H9 (cell line): ENCODE results near the gene GHRHR. TPM values are rescaled to one million over a fixed set of nuclear protein-coding genes. Genes with fewer than 3 reads are reported as not detected.

ENCODE experiments used
- DNase-seq: peaks from one replicate; pipeline ENCODE4 v3.0.0-alpha.2; 2017
- H2AFZ ChIP-seq: one replicate; pipeline ENCODE4 v1.6.1; 2013; ENCODE audit warnings: mild to moderate bottlenecking, low read length, control low read depth, moderate library complexity
- H2AK5ac ChIP-seq: 2 replicates; pipeline ENCODE4 v1.6.1; 2013; ENCODE audit warnings: low read length, control low read depth, mixed read lengths; ENCODE audit not compliant: insufficient read length
- H2BK120ac ChIP-seq: one replicate; pipeline ENCODE4 v1.6.1; 2013; ENCODE audit warnings: low read depth, mild to moderate bottlenecking, low read length, control low read depth, inconsistent platforms; ENCODE audit not compliant: poor library complexity, severe bottlenecking
- H2BK12ac ChIP-seq: 2 replicates; pipeline ENCODE4 v1.6.1; 2013; ENCODE audit warnings: low read length, control low read depth, mixed read lengths, low read depth; ENCODE audit not compliant: insufficient read length
- H2BK15ac ChIP-seq: 2 replicates; pipeline ENCODE4 v1.6.1; 2013; ENCODE audit warnings: low read depth, low read length, control low read depth
- H2BK20ac ChIP-seq: one replicate; pipeline ENCODE4 v1.6.1; 2013; ENCODE audit warnings: low read depth, mild to moderate bottlenecking, low read length, control low read depth, inconsistent platforms; ENCODE audit not compliant: poor library complexity, severe bottlenecking
- H2BK5ac ChIP-seq: 2 replicates; pipeline ENCODE4 v1.6.1; 2013; ENCODE audit warnings: low read length, control low read depth, mixed read lengths; ENCODE audit not compliant: insufficient read length
- H3K14ac ChIP-seq: 2 replicates; pipeline ENCODE4 v1.6.1; 2013; ENCODE audit warnings: low read length, control low read depth; ENCODE audit not compliant: insufficient read depth
- H3K18ac ChIP-seq: 2 replicates; pipeline ENCODE4 v1.6.1; 2013; ENCODE audit warnings: low read depth, mild to moderate bottlenecking, mixed read lengths, low read length, control low read depth; ENCODE audit not compliant: insufficient read length
- H3K23ac ChIP-seq: 2 replicates; pipeline ENCODE4 v1.6.1; 2013; ENCODE audit warnings: low read length, control low read depth, mixed read lengths, low read depth; ENCODE audit not compliant: insufficient read length
- H3K23me2 ChIP-seq: 2 replicates; pipeline ENCODE4 v1.6.1; 2013; ENCODE audit warnings: low read depth, mild to moderate bottlenecking, mixed read lengths, low read length, control low read depth; ENCODE audit not compliant: insufficient read length, poor library complexity, severe bottlenecking
- H3K27ac ChIP-seq: 2 replicates; pipeline ENCODE4 v1.5.1; 2013; ENCODE audit warnings: low read length, control low read depth, mixed read lengths, low read depth; ENCODE audit not compliant: insufficient read length
- H3K27me3 ChIP-seq: 2 replicates; pipeline ENCODE4 v1.6.1; 2013; ENCODE audit warnings: low read length, control low read depth, inconsistent platforms; ENCODE audit not compliant: insufficient read depth
- H3K4ac ChIP-seq: 2 replicates; pipeline ENCODE4 v1.6.1; 2013; ENCODE audit warnings: low read depth, mild to moderate bottlenecking, control low read depth, inconsistent platforms, low read length, moderate library complexity
- H3K4me1 ChIP-seq: 2 replicates; pipeline ENCODE4 v1.6.1; 2013; ENCODE audit warnings: low read length, control low read depth, inconsistent platforms; ENCODE audit not compliant: insufficient read depth
- H3K4me2 ChIP-seq: 2 replicates; pipeline ENCODE4 v1.6.1; 2013; ENCODE audit warnings: low read length, control low read depth, mixed read lengths; ENCODE audit not compliant: insufficient read length, insufficient read depth
- H3K56ac ChIP-seq: 2 replicates; pipeline ENCODE4 v1.6.1; 2013; ENCODE audit warnings: low read depth, mild to moderate bottlenecking, mixed read lengths, low read length, control low read depth; ENCODE audit not compliant: insufficient read length
- H3K79me1 ChIP-seq: 2 replicates; pipeline ENCODE4 v1.6.1; 2013; ENCODE audit warnings: low read depth, mild to moderate bottlenecking, moderate library complexity, low read length, control low read depth, inconsistent platforms; ENCODE audit not compliant: insufficient read depth, poor library complexity, severe bottlenecking
- H3K79me2 ChIP-seq: 2 replicates; pipeline ENCODE4 v1.6.1; 2013; ENCODE audit warnings: low read length, control low read depth, inconsistent platforms; ENCODE audit not compliant: insufficient read depth
- H3K9ac ChIP-seq: 2 replicates; pipeline ENCODE4 v1.6.1; 2013; ENCODE audit warnings: low read length, control low read depth, mixed read lengths; ENCODE audit not compliant: insufficient read length; ENCODE audit errors: extremely low read depth
- H3K9me3 ChIP-seq: one replicate; pipeline ENCODE4 v1.6.1; 2013; ENCODE audit warnings: low read depth, low read length, inconsistent platforms; ENCODE audit not compliant: control insufficient read depth
- H3T11ph ChIP-seq: one replicate; pipeline ENCODE4 v1.6.1; 2013; ENCODE audit warnings: mild to moderate bottlenecking, low read length, control low read depth, inconsistent platforms
- H4K20me1 ChIP-seq: one replicate; pipeline ENCODE4 v1.6.1; 2013; ENCODE audit not compliant: control insufficient read depth, insufficient read length, insufficient read depth
- H4K5ac ChIP-seq: 2 replicates; pipeline ENCODE4 v1.6.1; 2013; ENCODE audit warnings: low read depth, mild to moderate bottlenecking, mixed read lengths, low read length, control low read depth; ENCODE audit not compliant: insufficient read length
- H4K8ac ChIP-seq: replicated peaks from 2 replicates; pipeline ENCODE4 v1.6.1; 2013; ENCODE audit warnings: low read length, control low read depth, mixed read lengths, low read depth; ENCODE audit not compliant: insufficient read length
- H4K91ac ChIP-seq: 2 replicates; pipeline ENCODE4 v1.6.1; 2013; ENCODE audit warnings: low read depth, mild to moderate bottlenecking, moderate library complexity, mixed read lengths, low read length, control low read depth; ENCODE audit not compliant: insufficient read length
- H3K27ac Mint-ChIP-seq, 3 experiments: 2 replicates in 2 of 3; 3 replicates in 1 of 3; pipeline ENCODE4 v1.8.0; 2020 to 2021; ENCODE audit warnings: mixed read lengths in 3 of 3, mild to moderate bottlenecking in 1 of 3, moderate library complexity in 1 of 3
- H3K27me3 Mint-ChIP-seq: 2 replicates; pipeline ENCODE4 v1.8.0; 2021; ENCODE audit warnings: low read depth, mild to moderate bottlenecking, moderate library complexity, mixed read lengths
- H3K36me3 Mint-ChIP-seq, 3 experiments: 2 replicates in 2 of 3; 3 replicates in 1 of 3; pipeline ENCODE4 v1.8.0; 2020 to 2021; ENCODE audit warnings: low read depth in 3 of 3, mixed read lengths in 3 of 3; ENCODE audit not compliant: insufficient read depth in 1 of 3
- H3K4me1 Mint-ChIP-seq, 2 experiments: 2 replicates each; pipeline ENCODE4 v1.8.0; 2020; ENCODE audit warnings: mixed read lengths in 2 of 2
- H3K4me3 Mint-ChIP-seq, 2 experiments: 2 replicates in 1 of 2; 3 replicates in 1 of 2; pipeline ENCODE4 v1.8.0; 2020 to 2021; ENCODE audit warnings: mild to moderate bottlenecking in 2 of 2, mixed read lengths in 2 of 2, moderate library complexity in 1 of 2
- H3K9me3 Mint-ChIP-seq, 2 experiments: 2 replicates in 1 of 2; 3 replicates in 1 of 2; pipeline ENCODE4 v1.8.0; 2020; ENCODE audit warnings: mild to moderate bottlenecking in 2 of 2, mixed read lengths in 2 of 2, moderate library complexity in 1 of 2
- CTCF ChIP-seq: fragments of 200-600 bp; sonication (generic); conservative IDR thresholded peaks from 3 replicates; pipeline ENCODE4 v1.8.0; 2021; ENCODE audit warnings: antibody characterized with exemption, mild to moderate bottlenecking
- WGBS: extraction: QIAGEN DNeasy Blood & Tissue Kit; methylation state at CpG from one replicate; pipeline ENCODE4 v1.1.7; 2013; ENCODE audit warnings: missing lambda C conversion rate, low lambda C conversion rate, mixed read lengths; ENCODE audit not compliant: insufficient read length; ENCODE audit errors: extremely low coverage; 5-methylcytosine and 5-hydroxymethylcytosine counted together
- total RNA-seq: library from RNA; stranded (reverse); gene quantifications from 2 replicates; pipeline ENCODE4 v1.2.1, GENCODE V29; 2021

GHRHR gene
- total RNA-seq, 1 experiment from 2014 or later, result 7.4 TPM

DNA sequence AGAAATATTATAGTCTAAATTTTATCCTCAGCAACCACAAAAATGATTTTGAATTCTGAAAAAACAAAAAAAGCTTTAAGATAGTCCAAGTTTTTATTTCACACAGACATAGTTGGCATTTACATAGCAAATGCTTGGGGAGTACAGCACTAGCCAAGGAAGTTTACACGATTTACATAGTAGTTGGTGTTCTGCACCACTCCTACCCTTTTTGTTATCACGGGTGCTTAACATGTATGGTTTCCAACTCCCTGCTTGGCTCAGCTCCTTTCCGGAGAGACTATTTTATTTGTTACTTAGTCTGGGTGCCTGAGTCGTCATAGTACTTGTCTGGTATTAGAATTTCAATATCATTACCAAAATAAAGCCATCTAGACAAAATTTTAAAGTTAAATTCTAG lies 8.8 kb upstream of the GHRHR start:
- Histone ChIP-seq H3K27me3 (no peaks in the 10 kb centered on the region), H2BK5ac (no peak overlapping the region), H2AFZ (no peak overlapping the region), H3K27ac (no peak overlapping the region), H2AK5ac (no peak overlapping the region), H2BK12ac (no peak overlapping the region), H4K91ac (no peak overlapping the region), H2BK15ac (no peak overlapping the region), H2BK120ac (no peak overlapping the region), H3K79me1 (no peaks in the 10 kb centered on the region), H3T11ph (no peak overlapping the region), H3K23me2 (no peaks in the 10 kb centered on the region), H3K79me2 (peaks cover 3% of the 10 kb centered on the region; the same call in 1 of the 2 replicates), H3K4me2 (no peak overlapping the region), H3K56ac (no peak overlapping the region), H3K18ac (no peak overlapping the region), H3K4me1 (no peaks in the 10 kb centered on the region), H4K8ac (no peak overlapping the region), H3K4ac (no peak overlapping the region), H2BK20ac (no peak overlapping the region), H3K23ac (no peak overlapping the region), H4K5ac (no peak overlapping the region), H3K9ac (no peak overlapping the region), H3K14ac (no peak overlapping the region), H3K9me3 (no peaks in the 10 kb centered on the region), H4K20me1 (no peaks in the 10 kb centered on the region)
- Mint-ChIP-seq H3K27me3 (peaks cover 22% of the 10 kb centered on the region), H3K27ac (no peak overlapping the region), H3K9me3 (peaks cover 18 to 26% of the 10 kb centered on the region in 2 experiments), H3K4me1 (no peaks in the 10 kb centered on the region), H3K4me3 (no peak overlapping the region), H3K36me3 (peaks cover 0 to 10% (median 3%) of the 10 kb centered on the region in 3 experiments; a peak in 4 of 7 replicates)
- WGBS, result no CpG with 5 or more reads among the region's 4 CpGs
- no peak for TF ChIP-seq CTCF
- DNase-seq, result no peak
